Keratinocyte (primary cell): Measurements from ENCODE around the gene TM7SF3. TPM values are rescaled to one million over a fixed set of nuclear protein-coding genes. Genes with fewer than 3 reads are reported as not detected.
"Not testable (repeated sequence)": the region's sequence is repeated elsewhere in the genome, so short reads cannot be mapped to it uniquely, and the experiment has no call there.

ENCODE experiments used
- DNase-seq: peaks from one replicate; pipeline ENCODE4 v3.0.0-alpha.2; 2011; ENCODE audit warnings: low read depth, missing footprints, low spot score
- FAIRE-seq: peaks from 2 replicates; lab custom pipeline; 2011; peaks lifted over from hg19 to GRCh38; lab: Jason Lieb, UNC
- H2AFZ ChIP-seq: 2 replicates; pipeline ENCODE4 v1.6.0; 2012; ENCODE audit warnings: low read length, control low read depth, inconsistent platforms; ENCODE audit not compliant: control insufficient read depth
- H3K27ac ChIP-seq: 2 replicates; pipeline ENCODE4 v1.5.1; 2011; ENCODE audit warnings: low read length; ENCODE audit not compliant: control insufficient read depth, insufficient read depth
- H3K27me3 ChIP-seq: 3 replicates; pipeline ENCODE4 v1.6.0; 2011; ENCODE audit warnings: low read length; ENCODE audit not compliant: control insufficient read depth, insufficient read depth; ENCODE audit errors: extremely low read depth
- H3K36me3 ChIP-seq, 2 experiments: 2 replicates in 1 of 2; 3 replicates in 1 of 2; pipeline ENCODE4 v1.5.1; 2011; ENCODE audit warnings: low read length in 2 of 2, mild to moderate bottlenecking in 1 of 2; ENCODE audit not compliant: control insufficient read depth in 2 of 2, insufficient read depth in 2 of 2; ENCODE audit errors: extremely low read depth in 1 of 2
- H3K4me1 ChIP-seq: 3 replicates; pipeline ENCODE4 v1.5.1; 2011; ENCODE audit warnings: low read length; ENCODE audit not compliant: control insufficient read depth, insufficient read depth; ENCODE audit errors: extremely low read depth
- H3K4me2 ChIP-seq: 3 replicates; pipeline ENCODE4 v1.6.0; 2011; ENCODE audit warnings: low read depth, low read length; ENCODE audit not compliant: control insufficient read depth, insufficient read depth; ENCODE audit errors: extremely low read depth
- H3K4me3 ChIP-seq, 3 experiments: fragments of 200-600 bp in 1 of 3; sonication (generic) in 1 of 3; 2 replicates in 2 of 3; 3 replicates in 1 of 3; pipeline ENCODE4 v1.5.1; 2011 to 2016; ENCODE audit warnings: low read length in 3 of 3, mild to moderate bottlenecking in 3 of 3, control low read depth in 2 of 3, inconsistent platforms in 1 of 3, low read depth in 1 of 3, mixed read lengths in 1 of 3, mixed run types in 1 of 3, moderate library complexity in 1 of 3; ENCODE audit not compliant: control insufficient read depth in 2 of 3, insufficient read depth in 2 of 3; ENCODE audit errors: extremely low read depth in 1 of 3
- H3K79me2 ChIP-seq: 2 replicates; pipeline ENCODE4 v1.6.0; 2012; ENCODE audit warnings: low read length; ENCODE audit not compliant: control insufficient read depth, insufficient read depth
- H3K9ac ChIP-seq: 3 replicates; pipeline ENCODE4 v1.6.0; 2011; ENCODE audit warnings: low read length; ENCODE audit not compliant: control insufficient read depth, insufficient read depth; ENCODE audit errors: extremely low read depth
- H3K9me1 ChIP-seq: 3 replicates; pipeline ENCODE4 v1.6.0; 2011; ENCODE audit warnings: low read length; ENCODE audit not compliant: control insufficient read depth, insufficient read depth; ENCODE audit errors: extremely low read depth
- H3K9me3 ChIP-seq: 2 replicates; pipeline ENCODE4 v1.5.1; 2012; ENCODE audit warnings: low read depth, low read length; ENCODE audit not compliant: control insufficient read depth
- H4K20me1 ChIP-seq: 3 replicates; pipeline ENCODE4 v1.6.0; 2011; ENCODE audit warnings: low read length; ENCODE audit not compliant: control insufficient read depth, insufficient read depth; ENCODE audit errors: extremely low read depth
- EZH2 ChIP-seq: IDR thresholded peaks from one replicate; pipeline ENCODE4 v1.6.1; 2012; ENCODE audit warnings: inconsistent platforms, mild to moderate bottlenecking, low read length, moderate library complexity
- dilution Hi-C: fragments of 300-500 bp; cut with MboI; formaldehyde crosslinking; loops from one replicate; pipeline ENCODE4 v1.7.0; 2020; ENCODE audit warnings: low sequenced_read_pairs; ENCODE audit not compliant: extremely low pct_ligation_motif_present
- polyA plus RNA-seq, 5 experiments: library from polyadenylated mRNA; depleted of rRNA in 3 of 5; stranded (reverse) in 3 of 5; stranded (forward) in 1 of 5; unstranded in 1 of 5; fragments of >200 nt; gene quantifications; 1 replicate in 1 of 5; 2 replicates in 3 of 5; 3 replicates in 1 of 5; pipeline versions ENCODE4 v1.2.1 to v1.2.3, GENCODE V29; 2011 to 2012; ENCODE audit warnings: missing spikeins in 2 of 5, low read depth in 1 of 5, low replicate concordance in 1 of 5
- TF ChIP-seq, protein P1 (sequence below), 3 experiments: IDR thresholded peaks in 1 of 3; conservative IDR thresholded peaks in 1 of 3; optimal IDR thresholded peaks in 1 of 3; 2 replicates in 2 of 3; 3 replicates in 1 of 3; pipeline versions ENCODE3 to v1.5.1; 2011; ENCODE audit warnings: low read length in 3 of 3, mild to moderate bottlenecking in 3 of 3, moderate library complexity in 2 of 3, control low read depth in 1 of 3, inconsistent platforms in 1 of 3; ENCODE audit not compliant: insufficient read depth in 2 of 3; ENCODE audit errors: extremely low read depth in 1 of 3

TM7SF3 gene
- polyA plus RNA-seq, 1 donor (not counting 4 experiments of a cell fraction or from before 2014, with no cell fraction given) = 407 TPM

DNA sequence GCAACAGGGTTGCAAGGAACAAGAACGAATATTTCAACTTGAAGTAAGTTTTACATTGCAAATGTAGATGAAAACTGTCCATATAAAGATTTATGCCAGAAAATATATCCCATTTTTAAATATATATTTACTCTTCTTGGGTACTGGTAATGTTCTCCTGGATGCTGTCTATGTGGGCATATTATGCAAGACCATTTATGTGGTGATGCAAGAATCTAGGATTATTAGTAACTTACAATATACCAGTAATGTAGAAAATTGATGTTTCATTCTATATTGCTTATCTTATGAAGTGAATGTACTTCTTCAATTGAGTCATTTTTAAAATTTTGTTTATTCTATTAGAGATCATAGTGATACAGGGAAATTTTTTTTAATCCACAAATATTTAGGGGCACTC, 50.8 kb downstream of the TM7SF3 start:
- H3K4me3 ChIP-seq = no peak overlapping the region
- TF ChIP-seq, protein P1, sequence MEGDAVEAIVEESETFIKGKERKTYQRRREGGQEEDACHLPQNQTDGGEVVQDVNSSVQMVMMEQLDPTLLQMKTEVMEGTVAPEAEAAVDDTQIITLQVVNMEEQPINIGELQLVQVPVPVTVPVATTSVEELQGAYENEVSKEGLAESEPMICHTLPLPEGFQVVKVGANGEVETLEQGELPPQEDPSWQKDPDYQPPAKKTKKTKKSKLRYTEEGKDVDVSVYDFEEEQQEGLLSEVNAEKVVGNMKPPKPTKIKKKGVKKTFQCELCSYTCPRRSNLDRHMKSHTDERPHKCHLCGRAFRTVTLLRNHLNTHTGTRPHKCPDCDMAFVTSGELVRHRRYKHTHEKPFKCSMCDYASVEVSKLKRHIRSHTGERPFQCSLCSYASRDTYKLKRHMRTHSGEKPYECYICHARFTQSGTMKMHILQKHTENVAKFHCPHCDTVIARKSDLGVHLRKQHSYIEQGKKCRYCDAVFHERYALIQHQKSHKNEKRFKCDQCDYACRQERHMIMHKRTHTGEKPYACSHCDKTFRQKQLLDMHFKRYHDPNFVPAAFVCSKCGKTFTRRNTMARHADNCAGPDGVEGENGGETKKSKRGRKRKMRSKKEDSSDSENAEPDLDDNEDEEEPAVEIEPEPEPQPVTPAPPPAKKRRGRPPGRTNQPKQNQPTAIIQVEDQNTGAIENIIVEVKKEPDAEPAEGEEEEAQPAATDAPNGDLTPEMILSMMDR (optimal IDR thresholded peaks at IDR 0.05 in 1 of 3, IDR thresholded peaks at IDR 0.05 in 1 of 3, conservative IDR thresholded peaks at IDR 0.05 in 1 of 3; ENCODE audit: extremely low read depth in 1 of 3, insufficient read depth in 2 of 3, low read length in 3 of 3) = no peak
- no peak for TF ChIP-seq EZH2
- no peak for DNase-seq
- H3K36me3 ChIP-seq = peaks cover 3 to 6% of the 10 kb centered on the region in 2 experiments
- no peaks in the 10 kb centered on the region for H3K9me3 ChIP-seq
- no peak overlapping the region for H3K9ac ChIP-seq
- no peaks in the 10 kb centered on the region for H3K4me1 ChIP-seq
- no peaks in the 10 kb centered on the region for H3K27me3 ChIP-seq
- H2AFZ ChIP-seq = no peak overlapping the region
- no peaks in the 10 kb centered on the region for H3K79me2 ChIP-seq
- H3K4me2 ChIP-seq = no peak overlapping the region
- no peak for FAIRE-seq
- H4K20me1 ChIP-seq = no peaks in the 10 kb centered on the region
- dilution Hi-C loops = no loop called here
- no peak overlapping the region for H3K27ac ChIP-seq
- no peaks in the 10 kb centered on the region for H3K9me1 ChIP-seq

DNA sequence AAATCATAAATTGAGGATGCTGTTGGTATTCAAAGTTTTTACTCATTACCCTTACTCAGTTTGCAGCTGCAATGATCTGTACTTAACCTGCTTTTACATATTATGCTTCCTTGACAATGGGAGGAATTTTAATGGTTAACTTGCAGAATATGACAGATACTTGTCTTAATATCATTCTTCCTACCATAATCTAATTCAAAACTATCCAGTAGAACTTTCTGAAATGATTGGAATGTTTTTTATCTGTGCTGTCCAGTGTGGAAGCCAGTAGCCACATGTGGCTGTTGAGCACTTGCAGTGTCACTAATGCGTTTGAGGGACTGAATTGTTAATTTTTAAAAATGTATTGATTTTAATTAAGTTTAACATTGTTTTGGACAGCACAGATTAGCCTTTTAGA, 52.4 kb downstream of the TM7SF3 start:
- Histone ChIP-seq H3K36me3 (peaks cover 5 to 14% of the 10 kb centered on the region in 2 experiments), H3K9me1 (no peaks in the 10 kb centered on the region), H3K4me2 (no peak overlapping the region), H2AFZ (no peak overlapping the region), H3K79me2 (no peaks in the 10 kb centered on the region), H3K9me3 (no peaks in the 10 kb centered on the region), H3K4me3 (no peak overlapping the region), H4K20me1 (no peaks in the 10 kb centered on the region), H3K4me1 (no peaks in the 10 kb centered on the region), H3K9ac (no peak overlapping the region), H3K27ac (no peak overlapping the region), H3K27me3 (no peaks in the 10 kb centered on the region)
- DNase-seq (no peak), FAIRE-seq (no peak)
- dilution Hi-C loops = no loop called here
- TF ChIP-seq, protein P1 (optimal IDR thresholded peaks at IDR 0.05 in 1 of 3, IDR thresholded peaks at IDR 0.05 in 1 of 3, conservative IDR thresholded peaks at IDR 0.05 in 1 of 3; ENCODE audit: extremely low read depth in 1 of 3, insufficient read depth in 2 of 3, low read length in 3 of 3) = no peak
- TF ChIP-seq EZH2 = no peak

DNA sequence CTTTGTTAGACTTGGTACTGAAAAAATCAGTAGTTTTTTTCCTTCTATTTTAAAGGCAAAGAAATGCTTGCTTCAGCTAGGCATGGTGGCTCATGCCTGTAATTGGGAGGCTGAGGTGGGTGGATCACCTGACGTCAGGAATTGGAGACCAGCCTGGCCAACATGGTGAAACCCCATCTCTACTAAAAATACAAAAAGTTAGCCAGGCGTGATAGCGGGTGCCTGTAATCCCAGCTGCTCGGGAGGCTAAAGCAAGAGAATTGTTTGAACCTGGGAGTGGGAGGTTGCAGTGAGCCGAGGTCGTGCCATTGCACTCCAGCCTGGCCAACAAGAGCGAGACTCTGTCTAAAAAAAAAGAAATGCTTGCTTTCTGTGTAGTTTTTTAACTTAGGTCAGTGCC, 52.8 kb downstream of the TM7SF3 start:
- dilution Hi-C loops, H3K9ac ChIP-seq, H3K27me3 ChIP-seq, H3K9me1 ChIP-seq, H3K27ac ChIP-seq, H3K4me2 ChIP-seq, DNase-seq, H3K79me2 ChIP-seq, H4K20me1 ChIP-seq, H3K9me3 ChIP-seq, H2AFZ ChIP-seq, H3K4me3 ChIP-seq, H3K4me1 ChIP-seq, FAIRE-seq: not testable (repeated sequence)
- H3K36me3 ChIP-seq = peaks cover 8 to 14% of the 10 kb centered on the region in 2 experiments
